Cardiac fibroblast (primary cell): ENCODE data around the gene TRUB2.

ENCODE experiments used
- DNase-seq, 2 donors: peaks; one replicate each; pipeline versions ENCODE4 v3.0.0 to v3.0.0-alpha.2; 2010; ENCODE audit warnings: low read depth in 2 of 2
- H3K4me3 ChIP-seq, 2 donors: replicated peaks in 1 of 2; 1 replicate in 1 of 2; 2 replicates in 1 of 2; pipeline ENCODE4 v1.5.1; 2011; ENCODE audit warnings: low read depth in 2 of 2, low read length in 2 of 2, mild to moderate bottlenecking in 2 of 2, moderate library complexity in 1 of 2
- TF ChIP-seq, protein P1 (sequence below): IDR thresholded peaks from one replicate; pipeline ENCODE4 v1.5.1; 2011; ENCODE audit warnings: low read depth, mild to moderate bottlenecking, low read length, inconsistent platforms

Gene TRUB2

DNA sequence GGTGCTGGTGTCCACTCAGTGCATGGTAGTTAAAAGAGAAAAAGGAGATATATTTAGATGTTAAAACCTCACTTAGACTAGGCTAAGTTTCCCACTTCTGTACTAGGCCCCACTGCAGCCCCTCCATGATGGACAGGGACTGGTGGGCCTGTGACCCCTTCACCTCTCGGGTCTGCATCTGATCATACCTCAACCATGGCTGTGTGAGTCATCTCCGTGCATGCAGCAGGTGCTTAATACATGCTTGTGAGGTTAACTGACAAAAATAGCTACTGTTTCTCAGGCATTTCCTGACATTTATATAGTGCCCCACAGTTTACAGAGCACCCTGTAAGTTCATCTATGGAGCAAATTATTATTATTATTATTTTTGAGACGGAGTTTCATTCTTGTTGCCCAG, 40.5 kb upstream of the TRUB2 start:
- DNase-seq = no peak
- no peak overlapping the region for H3K4me3 ChIP-seq
- TF ChIP-seq, protein P1, sequence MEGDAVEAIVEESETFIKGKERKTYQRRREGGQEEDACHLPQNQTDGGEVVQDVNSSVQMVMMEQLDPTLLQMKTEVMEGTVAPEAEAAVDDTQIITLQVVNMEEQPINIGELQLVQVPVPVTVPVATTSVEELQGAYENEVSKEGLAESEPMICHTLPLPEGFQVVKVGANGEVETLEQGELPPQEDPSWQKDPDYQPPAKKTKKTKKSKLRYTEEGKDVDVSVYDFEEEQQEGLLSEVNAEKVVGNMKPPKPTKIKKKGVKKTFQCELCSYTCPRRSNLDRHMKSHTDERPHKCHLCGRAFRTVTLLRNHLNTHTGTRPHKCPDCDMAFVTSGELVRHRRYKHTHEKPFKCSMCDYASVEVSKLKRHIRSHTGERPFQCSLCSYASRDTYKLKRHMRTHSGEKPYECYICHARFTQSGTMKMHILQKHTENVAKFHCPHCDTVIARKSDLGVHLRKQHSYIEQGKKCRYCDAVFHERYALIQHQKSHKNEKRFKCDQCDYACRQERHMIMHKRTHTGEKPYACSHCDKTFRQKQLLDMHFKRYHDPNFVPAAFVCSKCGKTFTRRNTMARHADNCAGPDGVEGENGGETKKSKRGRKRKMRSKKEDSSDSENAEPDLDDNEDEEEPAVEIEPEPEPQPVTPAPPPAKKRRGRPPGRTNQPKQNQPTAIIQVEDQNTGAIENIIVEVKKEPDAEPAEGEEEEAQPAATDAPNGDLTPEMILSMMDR = no peak

DNA sequence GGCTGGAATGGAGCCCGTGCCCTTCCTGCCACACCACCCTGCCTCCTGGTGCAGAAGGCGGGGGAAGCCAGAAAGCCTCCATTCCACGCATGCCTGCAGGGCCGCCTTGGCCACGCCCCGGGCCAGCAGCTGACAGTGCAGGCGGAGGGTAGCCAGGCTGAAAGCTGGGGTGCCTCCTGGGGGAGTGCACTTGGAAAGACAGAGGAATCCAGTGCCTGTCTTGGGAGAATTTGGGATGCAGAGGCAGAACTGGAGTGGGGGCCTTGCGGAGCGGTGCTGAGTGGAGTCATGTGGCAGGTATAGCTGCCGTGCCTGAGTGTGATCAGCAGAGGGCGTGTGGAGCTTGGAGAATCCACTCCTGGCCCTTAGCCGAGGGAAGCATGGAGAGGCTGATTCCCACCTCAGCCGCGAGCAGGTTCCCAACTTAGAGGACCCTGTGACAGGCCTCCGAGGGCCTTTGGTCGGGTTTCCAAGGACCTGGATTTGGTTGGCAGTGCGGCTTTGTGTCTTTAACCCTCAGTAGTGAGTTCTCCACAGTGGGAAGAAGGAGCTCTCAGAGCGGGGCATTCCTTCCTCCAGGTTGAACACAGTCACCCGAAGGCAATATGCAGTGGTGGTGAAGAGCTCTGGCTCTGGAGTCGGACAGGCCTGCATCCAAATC, 39.9 kb upstream of the TRUB2 start:
- peak; percentile 83 to 91 for DNase-seq
- H3K4me3 ChIP-seq = peak overlapping the region; percentile 43 to 57
- TF ChIP-seq, protein P1 = peak; percentile 88

DNA sequence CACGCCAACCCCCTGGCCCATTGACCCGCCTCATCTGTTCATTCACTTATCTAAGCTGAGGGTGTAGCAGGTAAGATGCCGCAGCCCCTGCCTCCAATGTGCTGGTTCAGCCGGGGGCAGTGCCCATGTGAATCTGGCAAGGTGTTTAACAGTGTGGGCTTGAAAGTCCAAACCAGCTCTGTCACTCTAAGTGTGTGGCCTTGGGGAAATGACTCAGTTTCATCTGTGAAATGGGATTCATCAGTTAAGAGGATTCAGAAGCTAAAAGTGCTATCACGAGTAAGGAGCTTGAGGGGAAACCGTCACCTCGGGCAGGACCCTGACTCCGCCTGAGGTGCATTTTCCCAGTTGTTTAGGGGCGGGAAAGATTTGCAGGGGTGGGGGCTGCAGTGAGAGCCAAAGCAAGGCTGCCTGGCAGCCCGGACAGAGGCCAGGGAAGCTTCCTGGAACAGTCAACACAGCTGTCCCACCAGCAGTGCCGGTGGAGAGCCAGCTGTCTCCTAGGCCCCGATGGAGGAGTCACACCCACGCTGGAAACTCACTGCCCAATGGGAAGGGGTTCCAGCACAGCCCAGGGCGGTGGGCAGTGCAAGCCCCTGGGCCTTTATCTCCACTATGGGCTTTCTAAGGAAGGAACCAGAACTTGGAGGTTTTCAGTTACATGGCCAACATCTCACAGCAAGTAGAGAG, 39.2 kb upstream of the TRUB2 start:
- peak overlapping the region in 1 of 2 donors; percentile 57 for H3K4me3 ChIP-seq
- no peak for DNase-seq
- TF ChIP-seq, protein P1 = no peak

DNA sequence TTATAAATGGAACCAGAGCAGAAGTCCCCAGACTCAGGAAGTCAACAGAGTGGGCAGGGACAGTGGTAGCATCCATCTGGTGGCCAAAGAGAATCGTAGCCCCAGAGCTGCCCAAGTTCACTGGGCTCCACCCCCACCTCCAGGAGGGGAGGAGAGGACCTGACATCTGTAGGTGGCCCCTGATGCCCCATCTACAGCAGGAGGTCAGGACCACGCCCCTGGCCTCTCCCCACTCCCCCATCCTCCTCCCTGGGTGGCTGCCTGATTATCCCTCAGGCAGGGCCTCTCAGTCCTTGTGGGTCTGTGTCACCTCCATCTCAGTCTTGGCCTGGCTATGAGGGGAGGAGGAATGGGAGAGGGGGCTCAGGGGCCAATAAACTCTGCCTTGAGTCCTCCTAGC, 38.6 kb upstream of the TRUB2 start:
- no peak overlapping the region for H3K4me3 ChIP-seq
- TF ChIP-seq, protein P1 = no peak
- DNase-seq = no peak

DNA sequence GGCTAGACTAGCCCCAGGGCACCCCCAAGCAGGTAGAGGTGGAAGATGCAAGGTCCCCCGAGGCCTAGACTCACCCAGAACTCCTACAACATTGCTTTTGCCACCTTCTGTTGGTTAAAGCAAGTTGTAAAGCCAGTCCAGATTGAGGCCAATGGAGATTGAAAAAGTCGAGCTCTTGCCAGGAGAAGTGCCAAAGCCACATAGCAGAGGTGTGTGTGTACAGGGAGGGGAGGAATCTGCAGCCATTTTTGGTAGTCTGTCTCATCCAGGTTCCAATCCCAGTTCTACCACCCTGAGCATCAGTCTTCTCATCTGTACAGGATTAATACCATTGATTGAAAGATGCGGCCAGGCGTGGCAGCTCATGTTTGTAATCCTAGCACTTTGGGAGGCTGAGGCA, 36.6 kb upstream of the TRUB2 start:
- TF ChIP-seq, protein P1 = no peak
- no peak for DNase-seq
- no peak overlapping the region for H3K4me3 ChIP-seq

DNA sequence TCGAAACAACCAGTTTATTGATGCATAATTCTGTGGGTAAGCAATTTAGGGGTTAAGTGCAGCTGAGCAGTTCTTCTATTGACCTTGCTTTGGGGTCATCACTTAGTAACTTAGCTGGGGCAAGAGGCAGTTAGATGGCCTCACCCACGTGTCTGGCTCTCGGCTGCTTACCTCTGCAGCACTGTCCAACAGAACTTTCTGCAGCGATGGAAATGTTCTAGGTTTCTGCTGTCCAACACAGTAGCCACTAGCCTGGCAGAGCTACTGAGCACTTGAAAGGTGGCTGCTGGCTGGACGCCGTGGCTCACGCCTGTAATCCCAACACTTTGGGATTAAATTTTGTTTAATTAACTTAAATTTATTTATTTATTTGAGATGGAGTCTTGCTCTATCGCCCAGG, 35.8 kb upstream of the TRUB2 start:
- TF ChIP-seq, protein P1 = no peak
- DNase-seq = no peak
- H3K4me3 ChIP-seq = no peak overlapping the region
